ENCODE measurements around the gene ADAM10.

The ADAM10 gene

DNA sequence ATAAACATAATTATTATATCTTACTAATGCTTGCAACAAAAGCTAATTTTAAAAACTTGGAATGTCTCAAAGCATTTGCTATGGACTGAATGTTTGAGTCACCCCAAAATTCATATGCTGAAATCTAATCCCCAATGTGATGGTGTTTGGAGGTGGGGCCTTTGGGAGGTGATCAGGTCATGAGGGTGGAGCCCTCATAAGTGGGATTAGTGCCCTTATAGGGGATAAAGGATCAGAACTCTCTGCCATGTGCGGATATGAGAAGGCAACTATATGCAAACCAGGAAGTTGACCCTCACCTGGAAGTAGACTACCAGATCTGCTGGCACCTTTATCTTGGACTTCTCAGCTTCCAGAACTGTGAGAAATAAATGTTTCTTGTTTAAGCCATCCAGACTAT, 180.1 kb downstream of the ADAM10 start:
- no peak for DNase-seq

DNA sequence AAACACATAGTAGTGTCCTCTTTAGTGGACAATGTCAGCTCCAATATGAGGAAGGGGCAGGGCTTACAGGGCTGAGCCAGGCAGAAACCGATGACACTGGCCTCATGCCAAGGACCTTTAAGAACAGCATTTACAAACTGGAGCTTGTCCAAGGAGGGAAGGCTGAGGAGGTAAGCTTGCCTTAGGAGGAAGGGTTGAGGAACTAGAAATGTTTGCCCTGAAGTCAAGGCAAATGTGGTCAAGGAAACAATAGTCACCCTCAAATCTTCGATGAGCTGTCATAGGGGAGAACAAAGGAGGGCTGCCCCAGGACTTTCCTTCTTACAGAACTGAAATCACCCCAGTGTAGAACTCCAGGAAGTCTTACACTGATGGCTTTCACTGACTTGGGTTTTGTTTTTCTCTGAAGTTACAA, 181.3 kb downstream of the ADAM10 start:
- no peak for DNase-seq

DNA sequence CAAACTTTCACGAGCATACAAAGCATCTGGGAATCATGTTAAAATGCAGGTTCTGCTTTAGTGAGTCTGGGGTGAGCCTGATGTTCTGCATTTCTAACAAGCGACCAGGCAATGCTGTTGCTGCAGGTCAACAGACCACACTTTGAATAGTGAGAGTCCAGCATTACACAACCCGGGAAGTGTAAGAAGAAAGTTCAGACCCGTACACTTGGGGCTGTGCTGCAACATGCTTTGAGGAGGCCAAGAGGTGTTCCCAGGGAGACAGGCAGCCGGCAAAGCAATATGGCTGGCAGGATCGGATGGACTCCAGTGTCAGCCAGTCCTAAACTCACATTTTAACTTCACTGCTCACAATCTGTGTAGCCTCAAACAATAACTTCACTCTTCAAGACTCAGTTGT, 183.5 kb downstream of the ADAM10 start:
- DNase-seq, result no peak

DNA sequence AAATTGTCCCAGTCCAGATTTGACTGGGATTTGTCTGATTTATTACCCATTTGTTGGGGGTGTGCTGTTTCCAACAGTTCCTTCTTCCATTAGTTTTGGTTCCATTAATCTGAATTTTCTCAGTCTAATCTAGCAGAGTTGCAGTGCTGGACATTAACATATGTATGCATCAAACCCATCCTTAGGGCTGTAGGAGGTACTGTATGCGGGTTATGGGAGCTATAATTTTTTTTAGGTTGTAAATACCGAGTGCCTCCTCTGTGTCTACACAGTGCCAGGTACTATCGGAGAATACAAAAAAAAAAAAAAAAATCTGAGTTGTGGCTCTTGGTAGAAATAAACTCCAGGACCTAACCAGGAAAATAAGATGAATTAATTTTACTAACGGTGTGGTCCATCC, 183.9 kb downstream of the ADAM10 start:
- no peak for DNase-seq

DNA sequence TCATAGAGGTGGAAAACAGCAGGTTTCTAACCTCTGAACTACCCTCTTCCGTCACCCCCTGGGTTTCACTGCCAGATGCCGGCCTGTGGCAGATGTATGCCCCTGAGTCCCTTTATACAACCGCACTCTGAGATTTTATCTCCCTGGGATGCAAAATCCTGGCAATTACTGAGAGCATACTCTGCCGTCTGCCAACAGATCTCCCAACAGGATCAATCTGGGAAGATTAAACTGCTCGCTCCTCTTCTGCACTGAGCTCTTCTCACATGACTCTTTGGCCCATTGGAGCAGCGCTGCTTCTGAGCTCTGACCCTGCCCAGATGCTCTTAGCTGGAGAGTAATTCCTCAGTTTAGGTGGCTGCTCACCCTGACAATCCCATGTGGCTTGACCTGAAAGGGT, 184.5 kb downstream of the ADAM10 start:
- DNase-seq, result no peak

DNA sequence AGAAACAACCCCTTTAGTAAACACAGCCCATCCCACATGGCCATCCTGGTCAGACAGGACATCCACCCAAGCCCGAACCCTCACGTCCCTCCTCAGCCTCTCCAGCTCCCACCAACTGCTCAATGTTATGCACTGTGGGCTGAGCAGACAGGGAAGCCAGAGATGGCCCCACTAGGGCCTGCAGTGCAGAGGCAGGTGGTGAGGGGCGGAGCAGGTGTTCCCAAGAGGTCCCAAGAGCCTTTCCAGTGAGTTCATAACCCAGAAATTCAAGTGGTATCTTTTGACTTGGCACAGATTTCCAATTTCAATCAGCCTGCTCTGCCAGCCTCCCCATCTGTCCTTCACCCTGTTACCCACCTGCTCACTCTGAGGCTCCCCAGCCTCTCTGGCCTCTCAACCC, 187.4 kb downstream of the ADAM10 start:
- DNase-seq, result no peak

DNA sequence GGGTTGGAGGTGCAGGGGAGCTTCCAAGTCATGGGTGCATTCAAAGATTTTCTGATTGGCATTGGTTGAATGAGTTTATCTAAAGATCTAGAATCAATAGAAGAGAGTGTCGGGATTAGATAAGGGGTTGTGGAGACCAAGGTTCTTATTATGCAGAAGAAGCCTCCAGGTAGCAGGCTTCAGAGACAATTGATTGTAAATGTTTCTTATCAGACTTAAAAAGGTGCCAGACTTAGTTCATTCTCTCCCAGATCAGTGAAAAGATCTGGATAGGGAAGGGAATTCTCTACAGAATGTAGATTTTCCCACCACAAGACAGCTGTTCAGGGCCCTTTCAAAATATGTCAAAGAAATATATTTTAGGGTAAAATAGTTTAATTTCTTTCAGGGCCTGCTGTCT, 188.2 kb downstream of the ADAM10 start:
- no peak for DNase-seq

DNA sequence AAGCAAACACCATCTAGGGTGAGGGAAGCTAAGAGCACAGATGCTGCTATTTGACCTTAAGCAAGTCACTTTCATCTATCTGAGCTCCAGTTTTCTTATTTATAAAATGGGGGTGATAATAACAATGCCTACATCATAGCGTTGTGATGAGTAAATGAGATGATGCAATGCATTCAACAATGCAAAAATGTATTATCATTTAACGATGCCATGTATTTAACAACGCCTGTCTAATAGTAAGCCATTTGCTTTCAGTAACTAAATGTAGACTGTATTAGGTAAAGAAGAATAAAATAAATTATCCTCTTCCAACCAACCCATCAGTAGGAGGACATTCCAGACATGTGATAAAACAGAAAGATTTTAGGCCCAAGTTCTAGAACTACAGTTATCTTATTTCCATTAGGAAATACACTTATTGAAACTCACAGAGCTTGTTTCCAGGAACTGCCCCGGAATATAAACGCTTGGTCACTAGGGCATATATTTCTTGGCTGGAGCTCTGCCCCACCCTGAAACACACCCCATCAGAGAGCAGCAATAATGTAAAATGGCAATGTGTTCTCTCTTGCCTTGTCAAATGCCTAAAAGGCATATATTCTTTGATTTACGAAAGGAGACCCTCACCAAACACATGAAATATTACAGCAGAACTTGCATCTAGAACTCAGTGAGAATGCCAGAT, 189.5 kb downstream of the ADAM10 start:
- no peak for DNase-seq

DNA sequence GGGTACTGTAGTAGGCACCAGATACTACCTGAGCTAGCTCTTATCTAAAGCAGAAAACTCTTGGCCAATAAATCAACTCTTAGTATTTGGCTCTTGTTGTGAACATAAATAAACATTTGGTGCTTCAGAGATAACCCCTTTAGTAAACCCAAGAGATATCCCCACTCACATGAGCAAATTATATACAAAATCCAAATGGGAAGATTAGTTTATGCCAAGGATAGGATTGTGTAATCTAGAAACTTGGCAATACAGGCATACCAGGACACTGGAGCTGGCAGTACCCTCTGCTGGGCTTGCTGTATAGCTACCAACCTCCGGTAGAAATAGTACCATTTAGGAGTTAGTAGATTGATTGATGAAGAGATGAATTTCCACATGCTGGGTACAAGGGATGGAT, 190.7 kb downstream of the ADAM10 start:
- DNase-seq, result no peak

DNA sequence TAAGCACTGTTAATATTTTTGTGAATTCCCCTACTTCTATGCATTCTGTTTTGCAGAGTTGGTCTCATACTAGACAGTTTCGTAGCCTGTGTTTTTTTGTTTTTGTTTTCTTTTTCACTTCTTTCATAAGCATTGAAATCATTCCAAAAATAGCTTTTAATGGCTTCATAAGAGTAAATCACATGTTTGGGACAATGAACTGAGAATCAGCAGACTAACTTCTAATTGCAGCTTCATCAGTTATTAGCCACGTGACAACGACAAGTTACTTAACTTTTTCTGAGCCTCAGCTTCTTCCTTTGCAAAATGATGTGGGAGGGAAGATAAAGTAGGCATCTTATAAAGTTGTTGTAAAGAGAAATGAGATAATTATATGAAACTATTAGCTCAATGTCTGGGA, 193.0 kb downstream of the ADAM10 start:
- DNase-seq, result no peak

DNA sequence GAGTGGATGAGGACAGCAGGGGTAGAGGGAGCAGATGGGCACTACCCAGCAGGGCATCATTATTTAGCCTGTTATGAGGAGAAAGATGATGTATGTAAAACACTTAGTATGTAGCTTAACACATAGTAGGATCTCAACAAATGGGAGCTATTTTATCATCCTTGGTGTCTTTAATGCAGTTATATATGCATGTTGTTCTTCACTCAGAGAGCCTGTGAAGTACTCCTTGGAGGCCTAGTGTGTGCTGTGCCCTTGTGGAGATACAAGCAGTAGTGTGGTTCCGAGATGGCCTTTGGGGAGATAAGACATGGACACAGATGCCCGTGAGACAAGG, 193.5 kb downstream of the ADAM10 start:
- no peak for DNase-seq

DNA sequence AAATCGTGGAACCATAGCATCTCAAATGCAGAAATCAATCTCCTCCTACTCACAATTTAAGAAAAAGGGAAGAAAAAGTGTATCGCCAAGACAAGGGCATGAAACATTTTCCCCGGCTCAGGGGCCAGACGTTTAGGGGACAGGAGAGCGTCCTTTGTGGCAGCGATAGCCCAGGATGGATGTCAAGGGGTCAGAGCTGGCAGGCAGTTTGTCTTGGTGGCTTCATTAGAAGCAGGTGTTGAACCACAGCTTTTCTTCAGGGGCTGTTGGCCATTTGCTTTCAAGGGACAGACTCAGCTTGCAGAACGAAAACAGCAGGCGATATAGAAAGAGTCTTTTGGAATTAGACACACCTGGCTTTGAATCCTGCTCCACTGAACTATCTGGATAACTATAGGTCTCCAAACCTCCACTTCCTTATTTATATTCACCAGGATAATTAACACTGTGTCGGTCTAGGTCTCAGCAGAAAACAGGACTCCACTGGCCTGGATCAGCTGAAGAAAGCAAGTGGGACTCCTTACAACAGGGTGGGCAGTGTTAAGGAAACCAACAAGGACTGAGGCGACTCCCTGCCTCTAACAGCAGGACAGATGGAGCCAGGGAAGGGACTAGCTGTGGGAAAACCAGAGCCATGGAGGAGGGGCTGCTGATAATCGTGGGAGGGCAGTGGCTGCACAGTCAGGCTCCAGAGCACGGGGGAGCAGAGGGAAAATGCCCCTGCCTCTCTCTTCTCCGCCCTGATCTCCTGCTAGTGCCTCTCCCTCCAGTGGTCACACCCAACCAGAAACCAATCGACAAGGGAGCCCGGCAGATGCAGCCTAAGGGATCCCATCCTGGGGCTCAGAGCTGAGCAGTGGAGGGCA, 194.1 kb downstream of the ADAM10 start:
- no peak for DNase-seq

DNA sequence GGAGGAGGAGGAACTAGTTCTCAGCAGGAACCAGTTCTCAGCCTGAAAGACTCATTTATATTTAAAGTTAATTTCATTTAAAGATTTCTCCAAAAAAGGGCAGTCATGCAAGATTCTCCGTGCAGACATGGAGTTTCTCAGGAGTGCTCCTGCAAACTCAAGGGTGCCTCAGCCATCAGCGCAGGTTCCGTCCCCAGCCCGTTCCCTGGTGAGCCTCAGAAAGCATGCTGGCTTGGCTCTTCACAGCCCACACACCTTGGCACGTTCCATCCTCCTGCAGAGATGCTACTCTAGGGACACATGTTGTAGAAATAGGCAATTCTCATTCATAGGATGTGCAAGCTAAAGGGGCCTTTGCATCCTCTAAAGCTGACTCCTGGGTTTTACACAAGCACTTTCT, 194.7 kb downstream of the ADAM10 start:
- no peak for DNase-seq

DNA sequence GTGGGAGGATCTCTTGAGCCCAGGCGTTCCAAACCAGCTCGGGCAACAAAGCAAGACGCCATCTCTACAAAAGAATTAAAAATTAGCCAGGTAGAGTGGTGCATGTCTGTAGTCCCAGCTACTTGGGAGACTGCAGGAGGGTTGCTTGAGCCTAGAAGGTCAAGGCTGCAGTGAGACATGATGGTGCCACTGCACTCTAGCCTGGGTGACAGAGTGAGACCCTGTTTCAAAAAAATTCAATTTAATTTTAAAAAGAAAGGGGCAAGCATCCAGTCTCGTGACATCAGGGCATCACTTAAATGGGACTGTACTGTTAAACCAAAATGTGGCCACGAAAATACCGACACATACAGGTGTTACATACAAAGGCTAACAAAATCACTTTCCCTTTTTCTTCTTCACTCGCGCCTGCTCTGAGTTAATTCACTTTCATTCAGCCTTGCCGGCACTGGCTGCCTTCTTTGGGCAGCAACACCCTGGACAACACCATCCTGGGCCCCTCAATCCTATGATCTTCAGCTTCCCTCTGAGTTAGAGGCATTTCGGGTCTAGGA, 196.1 kb downstream of the ADAM10 start:
- no peak for DNase-seq

DNA sequence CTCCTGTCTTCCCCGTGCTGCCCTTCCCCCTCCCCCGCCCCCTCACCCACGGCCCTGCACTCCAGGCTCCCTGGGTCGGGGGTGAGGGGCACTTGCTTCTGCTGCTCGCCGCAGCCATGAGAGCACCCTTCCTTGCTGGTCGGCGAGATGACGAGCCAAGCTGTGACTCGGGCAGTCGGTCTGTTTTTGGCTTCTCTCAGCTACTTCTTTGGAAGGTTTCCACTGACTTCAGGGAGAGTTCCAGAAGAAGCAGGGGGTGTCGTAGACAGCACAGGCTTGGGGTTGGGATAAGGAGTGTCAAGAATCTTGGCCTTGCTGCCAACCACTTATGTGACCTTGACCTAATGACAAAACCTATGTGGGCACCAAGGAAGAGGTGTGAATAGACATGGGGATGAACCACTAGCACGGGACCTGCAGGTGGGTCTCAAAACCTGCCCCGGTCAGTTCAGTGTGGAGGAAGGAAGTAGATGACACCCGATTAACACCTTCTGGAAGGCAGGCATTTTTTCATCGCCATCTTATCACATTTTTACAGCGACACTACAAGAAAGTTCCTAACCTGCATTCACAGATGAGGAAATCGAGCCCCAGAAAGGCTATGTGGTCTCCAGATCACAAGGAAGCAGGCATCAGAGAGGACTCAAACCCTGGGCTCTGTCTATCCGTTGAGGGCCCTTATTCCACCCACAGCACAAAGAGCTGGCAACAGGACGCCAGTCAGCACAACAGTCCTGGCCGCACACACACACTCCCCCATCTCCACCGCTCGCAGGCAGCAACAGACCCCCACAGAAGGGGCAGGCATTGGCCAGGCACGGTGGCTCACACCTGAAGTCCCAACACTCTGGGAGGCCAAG, 196.8 kb downstream of the ADAM10 start:
- no peak for DNase-seq

DNA sequence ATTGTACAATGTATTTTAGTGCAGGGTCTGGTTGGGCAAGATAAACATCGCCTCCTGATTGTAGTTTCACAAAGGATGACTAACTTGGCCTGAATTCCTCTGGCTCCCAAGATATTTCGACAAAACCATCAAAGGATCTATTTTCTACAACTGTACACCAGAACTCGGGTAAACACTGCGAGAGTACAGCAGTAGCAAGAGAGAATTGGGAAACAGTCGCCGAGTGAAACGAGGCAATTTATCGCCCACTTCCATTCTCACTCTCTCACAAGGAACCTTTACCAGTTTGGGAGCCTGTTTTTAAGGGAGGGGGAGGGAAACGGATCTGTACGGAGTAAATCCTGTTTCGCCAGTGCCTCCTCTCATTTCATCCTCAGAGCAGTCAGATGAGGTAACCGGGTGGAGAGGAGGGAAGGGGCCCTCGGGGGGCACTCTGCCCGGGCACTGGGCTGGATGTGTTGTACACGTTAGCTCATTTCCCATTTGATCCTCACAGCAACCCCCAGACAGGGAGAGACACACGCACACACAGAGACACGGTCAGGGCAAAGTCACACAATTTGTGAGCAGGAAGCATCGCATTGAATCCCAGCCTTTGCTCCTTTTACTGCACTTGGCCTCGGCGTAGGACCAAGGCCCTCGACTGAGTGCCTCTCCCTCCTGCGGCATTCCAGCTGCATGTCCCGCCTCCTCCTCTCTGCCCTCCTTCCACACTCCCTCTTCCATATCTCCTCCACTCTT, 197.6 kb downstream of the ADAM10 start:
- DNase-seq, result no peak

DNA sequence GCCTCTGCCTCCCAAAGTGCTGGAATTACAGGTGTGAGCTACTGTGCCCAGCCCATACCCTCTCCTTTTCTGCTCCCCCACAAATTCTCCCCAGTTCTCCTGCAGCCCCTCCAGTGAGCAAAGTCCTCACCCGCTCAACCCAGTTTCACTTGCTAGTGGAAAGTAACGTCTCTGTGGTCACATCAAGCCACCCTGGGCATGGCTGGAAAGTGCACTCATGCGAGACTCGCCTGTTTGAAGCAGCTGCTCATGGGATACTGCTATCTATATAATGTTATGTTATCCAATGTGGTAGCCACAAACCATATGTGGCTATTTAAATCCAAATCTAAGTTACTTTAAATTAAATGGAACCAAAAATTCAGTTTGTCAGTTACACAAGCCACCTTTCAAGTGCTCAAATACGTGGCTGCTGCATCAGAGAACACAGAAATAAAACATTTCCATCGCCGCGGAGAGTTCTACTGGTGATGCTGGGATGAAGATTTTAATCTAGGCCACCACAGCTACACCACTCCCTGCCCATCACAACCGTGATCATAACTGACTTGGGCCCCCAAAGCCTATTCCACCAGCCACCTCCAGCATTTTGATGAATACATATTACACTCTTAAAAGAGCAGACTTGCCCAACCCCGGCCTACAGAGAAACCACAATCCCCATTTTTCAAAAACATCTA, 198.3 kb downstream of the ADAM10 start:
- no peak for DNase-seq

DNA sequence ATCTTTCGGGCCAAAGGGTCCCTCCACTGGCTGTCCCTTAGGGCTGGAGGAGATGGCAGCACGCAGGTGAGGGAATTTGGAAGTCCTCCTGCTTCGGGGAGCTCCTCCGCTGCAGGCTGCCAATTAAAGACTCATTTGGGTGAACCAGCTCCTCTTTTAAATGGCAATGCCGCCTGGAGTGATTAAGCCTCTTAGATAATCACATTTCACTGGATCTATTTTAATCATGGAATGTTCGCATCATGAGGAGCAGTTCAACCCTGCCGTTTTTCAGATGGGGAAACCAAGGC, 199.8 kb downstream of the ADAM10 start:
- no peak for DNase-seq

DNA sequence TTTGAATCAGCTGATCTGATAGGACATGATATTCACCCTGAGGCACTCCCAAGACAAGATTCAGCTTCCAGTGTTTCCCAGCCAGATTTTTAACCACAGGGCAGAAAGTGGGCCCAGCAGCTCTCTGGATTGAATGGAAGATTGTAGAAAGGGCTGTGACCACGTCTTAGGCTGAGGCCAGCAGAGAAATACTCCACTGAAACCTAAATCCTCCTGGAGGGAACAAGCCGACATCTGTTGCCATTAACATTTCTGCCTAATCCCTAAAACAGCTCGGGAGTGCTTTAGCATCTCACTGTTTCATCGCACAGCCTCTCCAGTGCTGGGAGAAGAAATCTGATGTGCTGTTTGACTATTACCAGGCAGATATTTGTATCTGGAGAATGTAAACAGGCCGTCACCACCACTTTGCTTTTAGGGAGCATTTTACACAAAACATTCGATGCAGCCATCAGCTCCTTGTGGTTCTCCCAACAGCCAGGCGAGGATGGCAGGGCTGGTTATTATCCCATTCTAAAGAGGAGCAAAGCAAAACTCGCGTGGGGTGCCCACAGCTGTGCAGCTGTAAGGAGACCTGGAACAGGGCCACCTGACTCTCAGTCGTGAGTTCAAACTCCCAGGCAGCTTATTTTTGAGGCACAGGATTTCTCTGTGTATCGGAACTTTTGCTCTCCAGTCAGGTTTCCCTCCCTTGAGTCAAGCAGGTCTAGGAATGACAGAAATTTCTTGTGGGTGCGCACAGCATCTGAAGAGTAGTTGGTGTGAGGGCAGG, 200.3 kb downstream of the ADAM10 start:
- DNase-seq, result no peak

DNA sequence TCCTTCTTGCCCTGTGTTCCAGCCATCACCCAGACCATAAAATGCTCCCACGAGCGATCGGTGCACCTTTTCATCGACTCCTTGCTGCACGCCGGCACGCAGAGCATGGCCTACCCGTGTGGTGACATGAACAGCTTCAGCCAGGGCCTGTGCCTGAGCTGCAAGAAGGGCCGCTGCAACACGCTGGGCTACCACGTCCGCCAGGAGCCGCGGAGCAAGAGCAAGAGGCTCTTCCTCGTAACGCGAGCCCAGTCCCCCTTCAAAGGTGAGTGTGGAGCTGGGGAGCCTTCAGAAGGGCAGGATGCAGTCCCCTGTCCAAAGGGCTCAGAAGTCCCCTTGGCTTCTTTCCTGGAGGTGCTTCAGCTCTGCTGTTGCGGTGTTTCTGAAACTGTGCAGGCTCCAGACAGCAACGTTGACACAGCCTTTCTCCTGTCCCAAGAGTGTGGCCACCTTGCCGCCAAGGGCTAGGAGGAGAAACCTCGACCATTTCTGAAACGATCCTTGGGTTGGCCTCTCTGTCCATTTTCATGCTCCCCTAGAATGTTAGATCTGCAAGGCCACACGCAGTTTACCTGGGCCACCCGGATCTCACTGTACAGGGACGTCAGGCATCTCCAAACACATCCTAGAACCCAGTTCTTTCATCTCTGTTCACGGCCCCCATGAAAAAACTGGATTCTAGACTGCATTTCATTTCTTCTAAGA, 201.0 kb downstream of the ADAM10 start:
- no peak for DNase-seq

All from NCI-H1930 (cell line).